HG03442 (cell line): Measurements from ENCODE around the gene EXOC4.
A peak's percentile ranks its signal among the peaks of the same experiment; 100 is the strongest.
"Not testable (repeated sequence)": the region's sequence is repeated elsewhere in the genome, so short reads cannot be mapped to it uniquely, and the experiment has no call there.

ENCODE experiments used
- ATAC-seq: cut with Tn5 transposase; IDR thresholded peaks from one replicate; pipeline ENCODE4 v1.9.1; 2021; ENCODE audit warnings: mild to moderate bottlenecking, moderate library complexity; ENCODE audit not compliant: unreplicated experiment

Gene EXOC4

DNA sequence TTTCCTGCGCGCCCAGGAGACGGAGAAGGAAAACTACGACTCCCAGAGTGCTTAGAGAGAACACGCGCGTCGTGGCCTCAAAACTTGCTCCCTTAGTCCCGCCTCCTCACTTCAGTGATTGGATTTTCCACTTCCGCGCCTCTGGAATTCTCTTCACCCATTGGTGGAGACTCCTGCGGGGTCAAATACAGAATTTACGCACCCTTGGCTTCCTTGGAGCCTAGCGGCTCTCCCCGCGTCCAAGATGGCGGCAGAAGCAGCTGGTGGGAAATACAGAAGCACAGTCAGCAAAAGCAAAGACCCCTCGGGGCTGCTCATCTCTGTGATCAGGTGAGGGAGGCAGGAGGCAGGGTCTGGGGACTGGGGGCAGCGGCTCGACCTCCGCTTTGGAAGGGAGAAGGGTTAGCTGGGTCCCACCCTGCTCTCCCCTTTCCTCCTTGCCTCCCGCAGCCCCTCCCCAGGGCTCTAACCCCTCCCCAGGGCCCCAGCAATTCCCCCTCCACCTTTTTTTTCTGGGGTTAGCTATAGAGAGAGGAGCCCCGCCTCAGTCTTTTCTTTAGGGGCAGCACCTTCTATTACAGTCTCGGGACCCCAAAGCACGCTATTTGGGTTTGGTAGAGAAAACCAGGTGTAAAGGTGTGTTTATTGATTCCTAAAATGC is at the start of gene EXOC4:
TSS of gene EXOC4 (plus strand) at position 221 of the 661 bp plus-strand sequence.
- peak; percentile 95 for ATAC-seq

DNA sequence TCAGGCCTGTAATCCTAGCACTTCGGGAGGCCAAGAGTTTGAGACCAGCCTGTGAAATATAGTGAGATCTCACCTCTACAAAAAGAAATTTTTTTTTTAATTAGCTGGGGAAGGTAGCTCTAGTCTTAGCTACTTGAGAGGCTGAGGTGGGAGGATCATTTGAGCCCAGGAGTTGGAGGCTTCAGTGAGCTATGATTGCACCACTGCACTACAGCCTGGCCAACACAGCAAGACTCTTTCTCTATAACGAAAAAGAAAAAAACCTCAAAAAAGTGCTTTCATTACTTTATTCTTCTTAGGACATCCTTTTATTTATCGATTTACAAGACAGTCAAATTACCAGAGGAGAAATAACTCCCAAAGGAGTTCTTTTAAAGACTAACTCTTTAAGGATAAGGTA is 49.4 kb upstream of the EXOC4 start:
- no peak for ATAC-seq

DNA sequence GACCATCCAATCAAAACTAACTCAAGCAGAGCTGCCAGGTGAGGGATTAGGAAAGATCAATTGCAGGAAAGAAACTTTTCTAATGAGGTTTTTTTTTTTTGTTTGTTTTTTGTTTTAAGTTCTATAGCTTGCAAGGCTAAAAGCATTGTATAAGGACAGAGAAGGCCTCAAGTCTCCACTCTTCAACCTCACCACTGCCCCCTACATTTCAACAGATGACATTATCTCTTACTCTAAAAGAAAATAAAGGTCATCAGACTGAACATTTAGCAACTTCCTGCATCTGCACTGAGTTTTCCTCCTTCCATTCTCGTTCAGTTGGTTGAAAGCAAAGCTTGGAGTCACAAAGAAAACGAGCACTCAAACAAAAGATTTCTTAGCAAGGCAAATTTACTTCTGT is 45.2 kb upstream of the EXOC4 start:
- ATAC-seq: no peak

DNA sequence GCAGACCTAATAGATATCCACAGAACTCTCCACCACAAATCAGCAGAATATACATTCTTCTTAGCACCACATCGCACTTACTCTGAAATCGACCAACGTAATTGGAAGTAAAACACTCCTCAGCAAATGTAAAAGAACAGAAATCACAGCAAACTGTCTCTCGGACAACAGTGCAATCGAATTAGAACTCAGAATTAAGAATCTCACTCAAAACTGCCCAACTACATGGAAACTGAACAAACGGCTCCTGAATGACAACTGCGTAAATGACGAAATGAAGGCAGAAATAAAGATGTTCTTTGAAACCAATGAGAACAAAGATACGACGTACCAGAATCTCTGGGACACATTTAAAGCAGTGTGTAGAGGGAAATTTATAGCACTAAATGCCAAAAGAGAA is 42.1 kb upstream of the EXOC4 start:
- not testable (repeated sequence) for ATAC-seq

DNA sequence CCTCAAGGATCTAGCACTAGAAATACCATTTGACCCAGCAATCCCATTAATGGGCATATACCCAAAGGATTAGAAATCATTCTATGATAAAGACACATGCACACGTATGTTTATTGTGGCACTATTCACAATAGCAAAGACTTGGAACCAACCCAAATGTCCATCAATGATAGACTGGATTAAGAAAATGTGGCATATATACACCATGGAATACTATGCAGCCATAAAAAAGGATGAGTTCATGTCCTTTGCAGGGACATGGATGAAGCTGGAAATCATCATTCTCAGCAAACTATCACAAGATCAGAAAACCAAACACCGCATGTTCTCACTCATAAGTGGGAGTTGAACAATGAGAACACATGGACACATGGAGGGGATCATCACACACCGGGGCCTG is 39.1 kb upstream of the EXOC4 start:
- ATAC-seq: not testable (repeated sequence)

DNA sequence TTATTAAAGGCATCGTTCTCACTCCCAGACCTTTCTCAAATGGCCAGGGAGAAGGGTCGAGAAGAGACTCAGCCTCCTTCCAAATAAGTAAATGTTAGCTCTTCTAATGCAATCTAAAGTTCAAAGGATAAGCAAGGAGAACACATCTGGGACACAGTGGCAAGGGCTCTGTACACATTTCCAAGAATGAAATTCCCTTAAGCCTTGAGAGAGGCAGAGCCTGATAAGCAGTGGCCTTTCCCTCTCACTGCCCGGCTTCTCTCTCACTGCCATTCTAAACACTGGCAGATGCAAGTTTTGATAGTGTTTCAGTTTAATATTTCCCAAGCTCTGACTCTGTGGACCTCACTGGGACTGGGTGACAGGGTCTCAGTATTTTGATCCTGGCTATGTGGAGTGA is 35.1 kb upstream of the EXOC4 start:
- ATAC-seq: no peak

DNA sequence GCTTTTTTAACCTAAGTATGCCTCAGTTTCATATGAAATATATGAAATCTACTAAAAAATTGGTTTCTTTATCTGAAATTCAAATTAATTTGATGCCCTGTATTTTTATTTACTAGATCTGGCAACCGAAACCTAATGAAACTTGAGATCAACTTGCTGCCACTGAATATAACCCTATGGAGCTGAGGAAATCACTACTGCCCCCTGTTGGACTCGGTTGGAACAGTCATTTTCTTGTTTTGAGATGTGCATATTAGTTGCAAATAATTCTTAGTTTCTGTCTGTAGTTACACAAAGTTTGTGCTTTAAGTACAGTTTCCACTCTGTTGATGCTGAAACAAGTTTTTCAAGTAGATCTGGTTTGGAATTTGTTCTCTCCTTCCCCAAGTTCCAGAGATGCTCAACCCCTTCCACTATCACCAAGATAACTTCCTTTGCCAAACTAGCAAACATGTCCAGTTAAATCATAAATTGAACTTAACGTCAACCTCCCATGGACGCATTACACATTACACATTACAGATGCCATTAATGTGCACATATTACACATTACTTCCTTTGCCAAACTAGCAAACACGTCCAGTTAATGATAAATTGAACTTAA is 22.2 kb upstream of the EXOC4 start:
- ATAC-seq: no peak

DNA sequence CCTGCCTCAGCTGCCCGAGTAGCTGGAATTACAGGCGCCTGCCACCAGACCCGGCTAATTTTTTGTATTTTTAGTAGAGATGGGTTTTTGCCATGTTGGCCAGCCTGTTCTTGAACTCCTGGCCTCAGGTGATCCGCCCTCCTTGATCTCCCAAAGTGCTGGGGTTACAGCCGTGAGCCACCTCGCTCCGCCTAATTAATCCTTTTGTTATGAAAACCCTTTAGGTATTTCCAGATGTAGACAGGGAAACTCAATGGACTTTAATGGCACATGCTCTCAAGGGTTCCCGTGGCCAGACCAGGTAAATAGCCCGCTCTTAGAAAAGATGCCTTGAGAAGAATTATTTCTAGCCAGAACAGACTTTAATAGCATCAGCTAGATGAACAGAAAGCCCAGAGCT is 19.7 kb upstream of the EXOC4 start:
- ATAC-seq: no peak

DNA sequence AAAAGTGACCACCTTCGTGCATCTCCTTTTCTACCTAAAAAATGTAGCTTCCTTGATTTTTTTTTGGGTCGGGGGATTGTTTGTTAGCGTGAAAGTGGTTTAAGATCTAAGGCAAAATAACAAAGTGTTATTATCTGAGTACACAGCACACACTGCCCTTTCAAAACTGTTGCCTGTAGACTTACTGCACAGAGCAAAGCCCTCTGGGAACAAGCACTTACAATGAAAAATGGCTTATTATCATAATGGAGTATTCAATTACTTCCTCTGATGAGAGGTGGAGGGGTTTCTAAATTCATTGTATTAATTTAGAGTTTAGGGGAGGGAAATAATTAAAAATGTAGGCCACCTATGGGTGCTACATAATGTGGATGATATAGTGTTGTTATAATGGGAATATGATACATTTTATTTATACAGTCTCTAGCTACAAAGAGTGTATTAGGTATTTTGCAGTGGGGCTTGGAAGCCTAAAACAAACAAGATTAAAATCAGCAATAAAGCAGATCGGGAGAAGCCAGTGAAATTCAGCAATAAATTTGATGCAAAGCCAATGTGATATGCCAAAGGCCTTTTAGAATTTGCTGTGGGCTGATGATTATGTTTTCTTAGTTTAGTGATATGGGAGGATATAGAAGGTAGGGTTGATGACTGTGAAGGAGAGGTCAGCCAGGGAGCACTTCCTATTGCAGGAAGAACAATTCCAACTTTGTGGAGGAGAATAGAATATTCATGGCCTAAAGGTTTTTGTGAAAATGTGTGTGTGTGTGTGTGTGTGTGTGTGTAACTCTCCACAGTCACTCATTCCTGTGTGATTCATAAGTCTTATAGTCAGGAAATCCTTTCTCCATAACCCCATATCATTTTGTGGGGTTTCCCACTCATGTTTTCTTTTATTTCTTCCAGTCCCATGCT is 17.7 kb upstream of the EXOC4 start:
- no peak for ATAC-seq

DNA sequence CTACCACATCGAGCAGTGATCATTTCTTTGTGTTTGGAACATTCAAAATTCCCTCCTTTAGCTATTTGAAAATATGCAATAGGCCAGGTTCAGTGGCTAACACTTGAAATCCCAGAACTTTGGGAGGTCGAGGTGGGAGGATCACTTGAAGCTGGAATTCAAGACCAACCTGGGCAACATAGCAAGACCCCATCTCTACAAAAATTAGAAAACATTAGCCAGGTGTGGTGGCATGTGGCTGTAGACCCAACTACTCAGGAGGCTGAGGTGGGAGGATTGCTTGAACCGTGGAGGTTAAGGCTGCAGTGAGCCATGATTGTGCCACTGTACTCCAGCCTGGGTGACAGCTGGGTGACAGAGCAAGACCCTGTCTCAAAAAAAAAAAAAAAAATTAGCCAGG is 15.3 kb upstream of the EXOC4 start:
- no peak for ATAC-seq

DNA sequence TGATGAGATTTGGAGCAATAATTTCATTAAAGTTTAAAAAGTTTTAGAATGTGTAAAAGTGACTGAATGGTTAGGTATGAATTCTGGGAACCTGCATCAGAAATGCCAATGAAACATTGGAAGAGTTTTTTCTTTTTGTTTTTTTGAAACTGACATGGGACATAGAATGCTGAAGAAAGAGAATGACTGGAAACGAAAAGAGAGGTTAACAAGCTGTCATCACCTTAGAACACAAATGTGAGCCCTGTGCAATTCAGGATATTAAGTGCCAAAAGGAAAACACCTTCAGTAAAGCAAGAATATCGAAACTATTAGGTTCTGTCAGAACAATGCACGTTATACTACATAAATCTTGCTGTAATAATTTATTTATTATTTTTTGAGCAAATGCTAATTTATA is 12.6 kb upstream of the EXOC4 start:
- ATAC-seq: no peak

DNA sequence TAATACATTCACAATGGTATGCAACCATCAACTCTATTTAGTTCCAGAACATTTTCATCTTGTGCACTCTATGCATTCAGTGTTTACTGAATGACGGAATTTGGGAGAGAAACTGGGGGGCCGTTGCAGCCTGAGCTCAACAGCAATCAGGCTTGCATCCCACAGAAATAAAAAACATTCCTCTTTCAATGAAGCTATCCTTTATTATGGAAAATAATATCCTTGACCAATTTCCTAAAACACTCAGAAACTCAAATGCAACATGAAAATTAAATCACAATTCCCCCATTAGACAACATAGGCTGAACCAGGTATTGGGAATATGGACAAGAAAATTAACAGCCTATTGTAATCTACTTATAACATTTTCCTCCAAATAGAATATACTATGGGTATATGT is 6.3 kb upstream of the EXOC4 start:
- no peak for ATAC-seq

DNA sequence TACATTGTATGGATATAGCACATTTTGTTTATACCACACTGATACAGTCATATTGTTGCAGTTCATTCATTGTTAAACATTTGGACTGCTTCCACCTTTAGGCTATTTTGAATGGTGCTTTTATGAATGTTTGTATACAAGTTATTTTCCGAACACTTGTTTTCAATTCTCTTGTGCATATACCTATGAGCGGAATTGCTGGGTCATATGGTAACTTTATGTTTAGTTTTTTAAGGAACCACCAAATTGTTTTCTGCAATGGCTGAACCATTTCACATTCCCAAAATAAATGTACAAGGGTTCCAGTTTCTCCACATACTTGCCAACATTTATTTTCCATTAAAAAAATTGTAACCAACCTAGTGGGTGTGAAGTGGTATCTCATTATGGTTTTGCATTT is 4.0 kb upstream of the EXOC4 start:
- ATAC-seq: no peak

DNA sequence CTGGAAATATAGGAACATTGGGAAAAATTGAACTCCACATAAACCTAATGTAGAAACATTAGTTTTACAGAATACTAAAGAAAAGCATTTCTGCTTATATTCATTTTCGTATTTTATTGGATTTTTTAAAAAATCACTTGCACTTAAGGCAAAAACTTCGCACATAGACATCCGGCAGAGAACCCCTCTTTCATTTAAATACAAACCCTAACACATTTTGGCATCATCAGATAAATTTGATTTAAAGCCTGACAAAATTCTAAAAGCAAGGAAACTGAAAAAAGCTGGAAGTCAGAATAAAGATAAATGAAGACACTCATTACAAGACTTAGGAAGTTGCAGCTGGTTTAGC is 396 bp upstream of the EXOC4 start:
- no peak for ATAC-seq

DNA sequence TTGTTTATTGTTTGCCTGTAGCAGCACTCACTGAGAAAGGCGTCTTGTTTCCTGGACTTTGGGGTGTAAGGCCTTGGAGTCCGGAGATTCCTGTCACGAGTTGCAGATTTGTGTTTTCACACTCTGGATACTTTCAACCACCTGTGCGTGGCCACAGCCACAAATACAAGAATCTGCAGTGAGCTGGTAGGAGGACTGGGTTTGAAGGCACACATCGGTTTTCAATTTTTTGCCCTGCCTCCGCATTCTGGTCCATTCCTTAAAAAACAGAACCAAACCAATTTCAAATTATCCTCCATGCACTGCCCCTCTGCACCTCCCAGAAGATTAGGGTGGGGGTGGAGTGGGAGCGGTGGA is 619 bp downstream of the EXOC4 start:
- no peak for ATAC-seq

DNA sequence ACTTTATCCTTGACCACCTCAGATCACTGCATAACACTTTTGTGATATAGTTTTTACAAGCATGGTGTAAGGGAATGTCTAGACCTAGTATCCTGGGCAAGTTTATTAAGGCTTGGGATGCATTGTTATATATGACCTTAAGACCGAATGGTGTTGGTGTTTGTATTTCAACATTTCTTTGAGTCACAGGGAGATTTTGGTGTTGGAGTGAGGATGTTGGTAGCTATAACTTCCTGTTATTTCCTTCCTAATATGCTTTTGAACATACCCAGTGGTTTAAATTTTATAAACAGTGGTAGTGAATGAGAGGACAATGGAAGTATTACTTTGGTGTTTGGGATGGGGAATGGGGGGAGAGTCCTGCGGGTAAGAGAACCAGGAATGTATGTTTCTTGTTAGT is 2.6 kb downstream of the EXOC4 start:
- no peak for ATAC-seq

DNA sequence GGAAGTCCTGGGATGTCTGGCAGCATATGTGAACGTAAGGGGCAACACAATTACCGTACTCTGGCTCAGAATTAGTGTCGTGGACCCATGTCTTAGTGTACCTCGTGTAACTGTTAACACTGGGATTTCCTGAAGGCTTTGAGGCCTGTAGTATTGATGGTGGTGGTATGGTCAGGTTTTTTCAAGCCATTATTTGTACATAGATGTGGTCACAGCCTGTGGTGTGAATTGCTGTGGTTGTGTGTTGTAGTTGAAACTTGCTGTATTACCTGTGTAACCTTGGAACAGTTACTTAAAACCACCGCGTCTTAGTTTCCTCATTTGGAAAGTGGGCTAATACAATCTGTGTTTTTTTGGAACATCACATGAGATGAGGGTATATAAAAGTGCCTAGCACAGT is 5.3 kb downstream of the EXOC4 start:
- ATAC-seq: no peak

DNA sequence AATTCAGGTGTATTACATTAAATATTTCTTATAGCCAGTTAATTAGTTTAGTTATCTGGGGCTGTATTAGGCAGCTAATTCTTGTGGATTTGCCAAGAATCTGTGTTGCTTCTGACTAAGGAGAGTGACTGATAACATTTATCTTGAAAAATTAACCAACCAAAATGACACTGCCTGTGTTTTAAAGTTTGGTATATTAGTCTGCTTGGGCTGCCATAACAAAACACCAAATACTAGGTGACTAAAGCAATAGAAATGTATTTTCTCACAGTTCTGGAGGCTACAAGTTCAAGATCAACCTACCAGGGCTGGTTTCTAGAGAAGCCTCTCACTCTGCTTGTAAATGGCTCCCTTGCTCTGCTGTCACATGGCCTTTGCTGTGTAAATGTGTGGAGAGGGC is 12.9 kb downstream of the EXOC4 start:
- no peak for ATAC-seq

DNA sequence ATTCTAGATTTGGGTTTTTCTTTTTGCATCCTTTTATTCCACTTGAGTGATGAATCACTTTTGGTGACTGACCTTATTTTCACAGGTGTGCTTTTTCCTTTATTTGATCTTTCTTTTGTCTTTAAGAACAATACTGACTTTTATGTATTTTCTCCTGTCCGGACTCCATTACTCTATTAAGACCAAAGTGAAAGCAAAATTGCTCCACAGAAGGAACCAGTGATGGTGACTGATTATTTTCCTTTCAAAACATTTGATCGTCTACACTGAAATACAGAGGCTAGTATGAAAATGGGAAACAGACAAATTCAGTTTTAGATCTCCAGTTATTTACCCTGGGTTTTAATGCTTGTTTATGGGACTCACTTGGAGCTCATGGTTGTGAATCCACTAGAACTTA is 15.5 kb downstream of the EXOC4 start:
- ATAC-seq: no peak

DNA sequence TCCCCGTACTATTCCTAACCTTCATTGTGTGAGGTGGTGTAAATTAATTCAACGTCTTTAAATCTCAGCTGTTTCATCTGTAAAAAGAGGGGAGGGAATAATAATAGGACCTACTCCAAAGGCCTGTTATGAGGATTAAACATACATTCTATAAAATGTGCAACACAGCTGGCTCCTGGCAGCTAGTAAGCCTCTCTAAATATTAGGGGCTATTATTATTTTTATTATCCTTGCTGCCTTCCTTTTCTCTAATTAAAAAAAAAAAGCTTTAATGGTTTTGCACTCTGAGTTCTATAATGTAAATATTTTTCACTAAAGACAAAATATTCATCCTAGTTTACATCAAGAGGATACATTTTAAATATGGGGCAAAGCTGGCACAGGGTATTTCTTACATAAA is 19.5 kb downstream of the EXOC4 start:
- no peak for ATAC-seq

DNA sequence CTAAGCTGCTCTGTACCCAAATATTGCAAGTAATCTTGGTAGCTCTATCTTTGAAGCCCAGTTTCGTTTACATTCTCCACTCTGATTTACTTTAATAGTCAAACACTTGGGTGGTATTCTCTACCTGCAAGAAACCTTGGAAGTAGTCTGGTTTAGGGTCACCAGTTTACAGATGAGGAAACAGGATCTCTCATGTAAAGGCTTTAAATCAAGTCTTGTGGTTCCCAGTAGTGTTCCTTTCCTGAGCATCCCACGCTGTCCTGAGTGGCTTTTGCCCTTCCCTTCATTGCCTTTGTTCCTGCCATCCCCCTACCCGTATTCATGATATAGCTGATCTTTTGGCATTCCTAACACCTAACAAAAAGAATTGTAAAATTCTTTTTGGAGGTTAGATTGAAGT is 20.3 kb downstream of the EXOC4 start:
- ATAC-seq: no peak

DNA sequence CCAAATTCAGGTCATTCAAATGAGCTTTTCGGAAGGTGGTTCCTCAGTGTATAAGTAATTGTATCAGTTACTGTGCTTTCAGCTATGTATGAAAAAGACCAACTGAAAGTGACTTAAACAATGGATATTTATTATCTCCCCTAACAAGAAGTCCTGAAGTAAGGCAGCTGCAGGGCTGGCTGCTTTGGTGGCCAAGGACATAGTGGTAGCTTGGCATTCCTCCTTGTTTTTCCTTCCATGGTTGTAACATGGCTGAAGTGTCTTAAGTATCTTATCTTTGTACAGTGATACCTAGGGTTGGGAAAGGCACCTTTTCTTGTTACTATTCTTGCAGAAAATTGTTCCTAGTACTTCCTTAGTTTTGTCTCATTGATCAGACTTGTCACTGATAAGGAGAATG is 21.4 kb downstream of the EXOC4 start:
- ATAC-seq: no peak
